ENCODE results near the gene RNLS.
"Not testable (repeated sequence)": the region's sequence is repeated elsewhere in the genome, so short reads cannot be mapped to it uniquely, and the experiment has no call there.

The RNLS gene

DNA sequence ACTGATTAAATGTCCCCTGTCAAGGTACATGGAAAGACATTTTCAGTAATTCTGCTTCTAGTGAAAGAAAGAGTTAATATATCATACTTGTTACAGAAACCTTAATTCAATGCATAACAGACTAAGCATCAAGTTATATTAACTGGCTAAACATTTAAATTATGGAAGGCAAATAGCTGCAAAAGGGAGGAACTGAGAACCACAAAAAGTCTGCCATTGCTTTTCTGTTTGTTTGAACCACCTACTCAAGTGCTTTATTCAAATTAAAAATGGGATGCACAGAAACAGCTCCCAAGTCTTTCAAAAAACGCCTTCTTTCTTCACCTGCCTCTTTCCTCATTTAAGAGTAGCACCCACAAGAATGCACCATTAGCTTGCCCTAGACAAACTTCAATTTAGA is 271.9 kb downstream of the RNLS start:
- in situ Hi-C loops (cut with MboI; ENCODE audit: low sequenced_read_pairs) = no loop called here

DNA sequence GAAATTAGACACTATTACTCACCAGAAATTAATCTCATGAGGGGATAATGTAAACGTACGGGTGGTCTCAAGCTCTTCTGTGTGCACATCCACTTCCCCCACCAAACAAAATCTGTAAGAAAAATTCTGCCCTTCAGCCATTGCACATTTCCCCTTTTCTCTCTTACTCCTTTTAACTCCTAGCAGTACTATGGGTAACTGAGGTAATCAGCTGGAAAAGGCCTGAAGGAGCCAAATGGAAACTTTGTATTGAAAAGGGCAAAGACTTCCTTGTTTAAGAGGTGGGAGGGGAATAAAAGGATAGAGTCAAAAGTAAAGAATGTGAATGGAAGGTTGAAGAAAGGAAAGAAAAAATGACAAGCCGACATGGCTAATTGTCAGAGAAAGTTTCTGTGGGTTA is 273.8 kb downstream of the RNLS start:
- in situ Hi-C loops (cut with MboI; ENCODE audit: low sequenced_read_pairs) = no loop called here

DNA sequence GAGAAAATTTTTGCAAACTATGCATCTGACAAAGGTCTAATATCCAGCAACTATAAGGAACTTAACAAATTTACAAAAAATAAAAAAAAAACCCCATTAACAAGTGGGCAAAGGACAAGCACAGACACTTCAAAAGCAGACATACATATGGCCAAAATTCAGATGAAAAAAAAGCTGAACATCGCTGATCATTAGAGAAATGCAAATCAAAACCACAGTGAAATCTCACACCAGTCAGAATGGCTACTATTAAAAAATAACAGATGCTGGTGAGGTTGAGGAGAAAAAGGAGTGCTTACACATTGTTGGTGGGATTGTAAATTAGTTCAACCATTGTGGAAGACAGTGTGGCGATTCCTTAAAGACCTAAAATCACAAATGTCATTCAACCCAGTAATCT is 274.8 kb downstream of the RNLS start:
- in situ Hi-C loops (cut with MboI; ENCODE audit: low sequenced_read_pairs) = not testable (repeated sequence)

DNA sequence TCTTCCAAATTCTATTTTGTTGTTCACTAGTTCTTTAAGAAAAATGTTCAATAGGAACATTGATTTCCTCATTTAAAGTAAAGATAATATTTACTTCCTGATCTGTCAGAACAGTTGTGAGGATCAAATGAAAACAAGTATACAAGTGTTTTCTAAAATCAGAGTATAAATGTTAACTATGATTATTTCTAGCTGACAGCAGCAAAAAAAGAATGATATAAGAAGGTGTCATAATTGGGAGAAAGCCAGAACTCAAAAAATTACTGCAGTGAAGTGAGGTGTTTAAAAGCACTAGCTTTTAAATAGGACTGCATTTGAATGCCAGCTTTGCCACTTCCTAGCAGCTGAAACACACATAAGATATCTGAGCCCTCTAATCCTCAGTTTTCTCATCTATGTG is 283.3 kb downstream of the RNLS start:
- in situ Hi-C loops (cut with MboI; ENCODE audit: low sequenced_read_pairs) = no loop called here

DNA sequence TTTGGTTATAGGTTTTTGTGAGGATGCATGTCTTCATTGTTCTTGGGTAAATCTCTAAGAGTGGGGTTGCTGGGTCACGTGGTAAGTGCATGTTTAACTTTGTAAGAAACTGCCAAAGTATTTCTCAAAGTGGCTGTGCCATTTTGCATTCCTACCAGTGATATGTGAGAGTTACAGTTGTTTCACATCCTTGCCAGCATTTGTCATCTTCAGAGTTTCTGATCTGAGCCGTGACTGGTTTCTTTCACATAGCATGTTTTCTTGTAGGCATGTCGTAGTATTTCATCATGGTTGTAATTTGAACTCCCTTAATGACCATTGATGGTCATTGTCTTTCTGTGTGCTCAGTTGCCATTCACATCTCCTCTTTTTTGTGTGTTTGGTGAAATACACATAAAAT is 286.0 kb downstream of the RNLS start:
- in situ Hi-C loops (cut with MboI; ENCODE audit: low sequenced_read_pairs) = no loop called here

DNA sequence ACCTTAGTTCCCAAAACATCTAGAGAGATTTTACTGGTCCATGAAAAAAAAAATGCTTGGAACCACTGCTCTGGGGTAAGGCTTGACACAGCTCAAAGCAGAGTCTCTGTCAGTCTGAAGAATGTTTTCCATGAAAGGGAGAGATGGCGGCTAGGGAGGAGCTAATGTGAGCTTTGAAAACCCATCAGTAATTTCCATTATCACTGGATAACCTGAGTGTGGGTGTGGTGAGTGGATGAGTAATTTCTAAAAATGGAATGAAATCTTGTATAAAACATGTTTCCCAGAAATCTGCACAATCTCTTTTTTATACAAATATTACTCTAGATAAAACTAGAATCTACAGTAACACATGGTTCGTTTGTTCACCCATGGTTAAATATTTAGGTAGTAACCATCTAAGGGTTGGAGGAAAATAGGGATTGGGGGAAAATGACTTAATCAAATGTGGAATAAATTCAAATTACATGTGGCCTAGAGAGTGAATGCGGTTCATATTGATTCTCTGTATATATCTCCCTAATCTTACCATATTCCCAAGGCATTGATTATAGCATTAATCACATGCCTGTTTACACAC is 289.4 kb downstream of the RNLS start:
- in situ Hi-C loops (cut with MboI; ENCODE audit: low sequenced_read_pairs) = no loop called here

DNA sequence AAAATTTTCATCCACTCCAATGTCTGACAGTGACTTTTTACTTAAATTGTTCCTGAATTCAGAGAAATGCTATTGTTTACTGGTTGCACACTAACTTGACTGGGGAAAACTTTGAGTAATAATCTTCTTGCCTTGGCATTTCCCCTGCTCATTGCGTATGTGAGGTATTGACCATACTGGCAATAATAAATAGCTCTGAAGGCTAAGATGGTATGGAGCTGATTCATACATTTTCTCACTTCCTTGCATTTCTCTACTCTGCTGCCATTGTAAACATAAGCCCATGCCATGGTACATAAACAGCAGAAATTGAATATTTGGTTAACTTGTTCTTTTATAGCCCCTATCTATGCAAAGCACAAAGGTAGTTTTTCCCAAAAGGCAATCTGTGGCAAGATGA is 290.0 kb downstream of the RNLS start:
- in situ Hi-C loops (cut with MboI; ENCODE audit: low sequenced_read_pairs) = no loop called here

DNA sequence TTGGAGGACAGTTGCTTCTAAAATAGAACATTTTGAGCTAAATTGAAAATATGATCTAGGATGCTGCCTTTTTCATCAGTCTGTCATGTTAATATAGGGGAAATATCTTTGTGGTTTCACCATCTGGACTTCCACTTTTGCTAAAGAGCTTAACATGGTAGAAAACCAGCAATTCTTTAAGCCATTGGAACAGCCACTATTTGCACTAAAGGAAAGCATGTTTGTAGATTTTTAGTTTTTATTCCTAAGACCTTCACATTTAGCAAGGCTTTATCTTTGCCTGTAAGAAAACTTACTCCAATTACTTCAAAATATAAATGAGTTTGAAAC is 291.0 kb downstream of the RNLS start:
- in situ Hi-C loops (cut with MboI; ENCODE audit: low sequenced_read_pairs) = no loop called here

DNA sequence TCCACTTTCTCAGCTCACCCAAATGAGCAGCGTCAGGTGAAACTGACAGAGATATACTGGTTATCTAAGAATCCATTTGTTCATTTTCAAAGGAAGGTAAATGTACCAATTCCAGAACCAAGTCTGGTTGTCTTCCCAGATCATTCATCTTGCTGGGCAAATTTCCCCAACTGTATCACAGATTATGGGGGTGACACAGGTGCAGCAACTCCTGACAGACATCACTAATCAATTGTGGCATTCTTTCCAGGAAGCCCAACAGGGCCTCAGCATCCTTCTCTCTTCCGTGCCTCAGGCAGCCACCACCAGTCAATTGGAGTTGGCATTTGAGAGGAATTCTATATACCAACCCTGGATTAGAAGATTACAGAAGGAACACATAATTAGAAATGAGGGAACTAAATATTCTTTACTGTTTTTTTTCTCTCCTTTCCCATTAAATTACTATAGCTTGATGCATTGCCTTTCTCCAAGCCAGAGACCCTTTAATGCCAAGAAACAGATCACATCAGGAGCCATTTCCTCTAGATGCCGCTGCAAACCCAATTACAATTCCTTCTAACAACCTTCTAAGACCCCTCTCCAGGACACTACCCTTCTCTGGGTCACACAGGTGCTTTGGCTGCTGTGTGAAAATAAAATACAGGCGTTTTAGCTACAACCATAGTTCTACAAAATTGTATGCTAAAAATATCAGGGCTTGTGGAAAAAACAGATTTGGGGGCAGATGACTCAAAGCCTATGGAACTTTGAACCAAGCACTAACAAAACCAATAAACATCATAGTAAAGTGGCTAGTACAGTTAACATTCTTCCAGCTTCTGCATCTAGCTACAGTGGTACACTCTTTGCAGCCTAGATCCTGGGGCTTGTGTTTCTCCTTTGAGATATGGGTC is 291.6 kb downstream of the RNLS start:
- in situ Hi-C loops (cut with MboI; ENCODE audit: low sequenced_read_pairs) = no loop called here

DNA sequence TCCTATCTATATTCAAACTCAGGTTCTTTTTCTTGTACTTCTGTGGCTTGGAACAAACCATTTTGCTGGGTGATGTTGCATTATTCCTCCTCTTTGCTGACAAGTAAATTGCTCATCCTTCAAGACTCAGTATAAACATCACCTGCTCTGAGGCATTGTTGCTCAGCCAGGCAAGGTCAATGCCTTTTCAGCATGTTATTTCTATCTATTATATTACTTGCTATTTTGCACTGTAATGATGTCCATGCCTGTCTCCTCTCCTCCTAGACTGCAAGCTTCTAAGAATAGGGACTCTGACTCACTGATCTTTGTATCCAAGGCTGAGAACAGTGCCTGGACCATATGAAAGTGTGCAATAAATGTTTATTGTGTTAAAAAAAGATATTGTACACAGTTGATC is 293.8 kb downstream of the RNLS start:
- in situ Hi-C loops (cut with MboI; ENCODE audit: low sequenced_read_pairs) = no loop called here

DNA sequence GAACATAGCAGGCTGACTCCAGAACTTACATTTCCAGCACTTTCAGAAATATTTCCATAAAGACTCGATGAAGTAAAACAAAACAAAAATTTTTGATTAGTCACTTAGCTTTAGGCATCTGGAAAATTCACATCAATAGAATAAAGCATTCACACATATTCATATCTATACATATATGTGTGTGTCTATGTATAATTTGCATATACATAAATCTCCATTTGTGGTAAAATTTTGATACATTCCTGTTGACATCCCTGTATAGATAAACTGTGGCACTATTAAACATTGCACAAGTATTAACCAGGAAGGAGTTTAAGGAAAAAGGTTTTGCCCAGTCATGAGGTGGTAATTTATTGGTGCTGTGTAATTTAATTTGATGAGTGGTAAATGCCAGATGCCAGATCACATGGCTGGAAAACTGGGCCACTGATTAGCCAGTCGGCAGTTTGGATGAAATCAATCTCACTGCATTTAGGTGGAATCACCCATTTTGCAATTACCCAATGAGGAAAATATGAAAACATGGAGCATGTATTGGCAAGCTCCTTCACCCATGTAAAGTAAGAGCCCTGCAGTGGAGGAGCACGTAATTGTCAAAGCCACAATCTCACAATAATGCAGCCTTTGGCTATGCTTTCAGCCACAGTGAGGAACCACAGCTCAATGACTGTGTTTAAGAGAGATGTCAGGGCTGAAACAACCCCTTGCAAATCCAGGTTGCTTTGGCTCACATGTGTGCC is 294.6 kb downstream of the RNLS start:
- in situ Hi-C loops (cut with MboI; ENCODE audit: low sequenced_read_pairs) = no loop called here

DNA sequence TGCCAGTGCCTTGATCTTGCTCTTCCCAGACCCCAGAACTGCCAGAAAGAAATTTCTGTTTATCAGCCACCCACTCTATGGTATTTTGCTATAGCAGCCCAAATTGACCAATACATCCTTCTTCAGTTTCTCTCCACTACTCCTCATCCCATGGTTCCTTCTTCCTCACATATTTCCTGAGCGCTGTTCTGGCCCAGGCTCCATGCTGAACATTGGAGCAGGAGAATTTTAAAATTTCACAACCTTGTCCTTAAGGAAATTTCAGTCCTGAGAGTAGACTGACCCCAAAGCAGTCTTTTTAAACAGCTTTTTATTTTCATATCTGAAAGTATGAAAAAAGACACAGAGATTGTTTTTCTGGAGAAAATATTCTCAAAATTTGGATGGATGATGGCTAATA is 297.1 kb downstream of the RNLS start:
- in situ Hi-C loops (cut with MboI; ENCODE audit: low sequenced_read_pairs) = no loop called here

DNA sequence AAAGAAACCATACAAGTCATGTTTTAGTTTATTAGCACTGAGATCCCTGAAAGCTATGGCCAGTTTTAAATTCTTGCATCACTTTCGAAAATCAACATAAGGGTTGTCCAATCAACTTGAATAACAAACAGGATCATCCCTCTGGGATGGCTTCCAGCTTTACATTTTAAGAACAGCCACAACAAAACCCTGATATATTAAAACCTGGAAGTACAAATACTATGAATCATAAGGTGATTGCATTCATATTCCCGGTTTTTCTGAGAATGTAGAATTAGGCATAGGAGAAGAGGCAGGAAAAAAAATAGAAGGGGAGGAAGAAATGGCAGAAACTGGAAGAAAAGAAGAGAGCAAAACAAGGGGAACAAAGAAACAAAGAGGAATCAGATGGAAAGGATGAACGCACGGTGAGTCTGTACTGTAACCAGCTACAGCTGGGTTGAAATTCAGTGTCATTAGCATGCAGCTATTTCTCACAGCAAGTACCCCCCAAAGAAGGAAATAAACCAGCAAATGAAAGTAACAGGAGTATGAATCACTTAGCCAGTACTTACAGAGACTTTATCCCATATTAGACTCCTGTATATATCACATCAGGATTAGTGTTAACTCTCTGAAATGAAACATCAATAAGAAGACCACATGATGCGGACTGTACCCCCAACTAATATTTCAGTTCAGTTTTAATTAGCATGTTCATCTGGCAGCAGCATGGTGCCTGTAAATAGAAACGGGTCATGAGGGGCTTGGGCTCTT is 301.3 kb downstream of the RNLS start:
- in situ Hi-C loops (cut with MboI; ENCODE audit: low sequenced_read_pairs) = no loop called here

DNA sequence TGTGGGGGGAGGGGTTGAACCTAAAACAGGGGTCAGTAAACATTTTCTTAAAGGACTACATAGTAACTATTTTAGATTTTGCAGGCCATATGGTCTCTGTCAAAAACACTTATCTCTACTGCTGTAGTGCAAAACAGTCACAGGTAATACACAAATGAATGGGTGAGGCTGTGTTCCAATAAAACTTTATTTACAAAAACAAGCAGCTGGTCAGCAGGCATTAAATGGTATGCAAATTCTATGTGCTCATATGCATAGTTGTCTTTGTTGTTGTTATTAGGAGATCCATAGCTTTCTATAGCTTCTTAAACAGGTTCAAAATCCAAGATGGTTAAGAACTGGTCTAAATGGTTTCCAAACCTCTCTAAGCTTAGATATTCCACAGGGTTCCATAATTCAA is 302.6 kb downstream of the RNLS start:
- in situ Hi-C loops (cut with MboI; ENCODE audit: low sequenced_read_pairs) = no loop called here

DNA sequence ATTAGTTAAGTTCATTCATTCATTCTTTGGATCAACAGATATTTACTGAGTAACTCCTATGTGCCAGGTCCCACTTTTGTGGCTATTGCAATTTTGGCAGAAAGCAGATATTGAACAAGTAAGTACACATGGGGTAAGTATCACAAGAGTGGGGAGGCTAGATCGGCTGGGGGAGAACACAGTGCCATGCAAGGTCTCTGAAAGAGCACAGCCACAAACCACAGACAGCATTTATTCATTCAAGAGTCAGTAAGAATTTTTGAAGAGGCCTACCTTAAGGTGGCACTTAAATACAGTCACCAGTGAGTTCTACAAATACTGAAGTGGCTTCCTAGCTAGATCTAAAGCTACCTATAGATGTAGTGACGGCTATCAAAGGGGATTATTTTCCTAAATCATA is 304.2 kb downstream of the RNLS start:
- in situ Hi-C loops (cut with MboI; ENCODE audit: low sequenced_read_pairs) = no loop called here

DNA sequence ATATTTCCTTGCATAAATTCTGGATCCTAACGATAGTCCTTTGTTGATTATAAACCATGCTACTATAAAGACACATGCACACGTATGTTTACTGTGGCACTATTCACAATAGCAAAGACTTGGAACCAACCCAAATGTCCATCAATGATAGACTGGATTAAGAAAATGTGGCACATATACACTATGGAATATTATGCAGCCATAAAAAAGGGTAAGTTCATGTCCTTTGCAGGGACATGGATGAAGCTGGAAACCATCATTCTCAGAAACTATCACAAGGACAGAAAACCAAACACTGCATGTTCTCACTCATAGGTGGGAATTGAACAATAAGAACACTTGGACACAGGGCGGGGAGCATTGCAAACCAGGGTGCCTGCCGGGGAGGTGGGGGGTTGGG is 306.2 kb downstream of the RNLS start:
- in situ Hi-C loops (cut with MboI; ENCODE audit: low sequenced_read_pairs) = not testable (repeated sequence)

DNA sequence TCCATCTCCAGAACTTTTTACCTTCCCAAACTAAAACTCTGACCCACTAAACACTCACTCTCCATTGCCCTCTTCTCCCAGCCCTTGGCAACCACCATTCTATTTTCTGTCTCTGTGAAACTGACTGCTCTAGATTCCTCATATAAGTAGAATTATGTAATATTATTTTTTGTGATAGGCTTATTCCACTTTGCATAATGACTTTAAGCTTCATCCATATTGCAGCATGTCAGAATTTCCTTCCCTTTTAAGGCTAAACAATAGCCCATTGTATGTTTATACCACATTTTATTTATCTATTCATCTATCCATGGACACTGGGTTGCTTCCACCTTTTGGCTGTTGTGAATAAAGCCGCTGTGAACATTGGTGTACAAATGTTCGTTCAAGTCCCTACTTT is 308.8 kb downstream of the RNLS start:
- in situ Hi-C loops (cut with MboI; ENCODE audit: low sequenced_read_pairs) = no loop called here

DNA sequence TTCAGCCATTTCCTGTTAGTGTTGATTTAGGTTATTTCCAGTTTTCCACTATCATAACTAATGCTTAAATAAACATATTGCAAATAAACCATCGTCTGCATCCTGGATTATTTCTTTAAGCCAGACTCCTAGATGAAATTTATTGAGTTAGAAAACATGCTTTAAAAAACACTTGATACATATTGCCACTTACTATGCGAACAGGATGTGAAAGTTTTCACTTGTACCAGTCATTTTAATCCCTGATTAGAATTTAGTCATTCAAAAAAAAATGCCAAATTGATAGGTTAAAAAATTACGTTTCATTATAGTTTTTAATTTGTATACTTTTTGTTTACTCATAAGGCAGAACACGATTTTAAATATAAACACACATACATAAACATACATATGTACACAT is 309.6 kb downstream of the RNLS start:
- in situ Hi-C loops (cut with MboI; ENCODE audit: low sequenced_read_pairs) = no loop called here

DNA sequence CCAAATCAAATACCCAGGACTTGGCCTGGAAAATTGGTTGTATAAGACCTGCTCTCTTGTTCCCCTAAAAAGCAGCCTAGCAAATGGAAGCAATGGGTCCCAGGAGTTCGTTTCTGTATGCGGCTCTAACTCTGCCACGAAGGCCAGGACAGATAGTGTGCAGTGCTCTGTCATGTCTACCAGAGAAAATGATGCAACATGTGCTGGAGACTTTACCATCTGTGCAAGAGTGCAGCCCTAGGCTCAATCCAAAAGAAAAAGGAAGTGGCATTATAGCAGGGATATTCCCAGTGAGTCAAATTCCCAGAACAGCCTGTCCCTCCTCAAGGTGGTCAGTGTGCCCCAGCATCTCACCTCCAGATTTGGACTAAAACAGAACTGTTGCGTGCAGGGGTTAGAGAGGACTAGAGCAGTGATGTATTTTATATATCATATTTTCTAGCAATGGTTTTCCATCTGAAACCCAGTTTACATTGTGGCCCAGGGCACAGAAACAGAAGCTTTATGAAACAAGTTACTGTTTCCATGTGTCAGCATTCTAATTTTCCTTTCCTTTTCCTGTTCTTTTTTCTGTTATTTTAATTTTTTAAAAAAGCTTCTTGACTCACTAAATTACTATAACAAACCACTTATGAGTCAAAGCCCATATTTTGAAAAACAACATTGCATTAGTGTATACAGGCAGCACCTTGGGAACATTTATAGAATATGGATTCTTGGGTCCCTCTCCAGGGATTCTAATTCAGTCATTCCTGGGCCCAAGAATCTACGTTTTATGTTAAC is 311.2 kb downstream of the RNLS start:
- in situ Hi-C loops (cut with MboI; ENCODE audit: low sequenced_read_pairs) = no loop called here

DNA sequence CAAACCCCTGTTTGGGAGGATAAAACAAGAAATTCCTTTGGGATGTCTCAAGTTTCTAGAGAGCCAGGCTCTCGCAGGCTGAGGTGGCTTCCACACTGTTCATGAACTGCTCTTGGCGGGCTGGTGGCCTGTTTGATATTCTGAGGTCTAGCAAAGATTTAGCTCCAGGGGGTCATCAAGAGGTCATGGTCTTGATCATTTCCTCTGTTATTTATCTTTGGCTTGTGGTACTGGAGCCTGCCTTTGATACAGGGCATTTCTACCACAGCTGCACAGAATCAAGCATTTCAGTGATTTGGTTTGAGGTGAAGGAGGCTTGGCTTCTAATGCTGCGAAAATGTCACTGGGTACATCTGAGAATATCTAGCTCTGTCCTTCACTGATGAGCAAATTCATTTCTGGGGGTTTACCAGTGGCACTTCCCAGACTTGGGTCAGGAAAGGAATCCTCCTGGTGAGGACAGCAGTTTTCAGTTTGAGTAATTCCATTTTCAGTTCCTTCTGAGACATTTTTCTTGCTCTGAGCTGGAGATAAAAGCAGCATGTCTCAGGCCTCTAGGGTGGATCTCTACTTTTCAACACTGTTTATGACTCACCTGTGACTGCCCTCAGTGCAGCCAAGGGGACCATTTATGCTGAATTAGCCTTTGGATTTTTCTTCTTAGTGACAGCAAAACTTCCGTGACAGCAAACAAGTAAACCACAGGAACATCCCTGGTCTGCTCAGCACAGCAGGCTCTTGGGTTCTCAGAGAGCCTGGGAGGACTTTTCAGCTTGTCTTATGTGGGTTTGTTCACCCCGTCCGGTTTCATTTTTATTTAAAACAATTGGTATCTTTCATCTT is 312.0 kb downstream of the RNLS start:
- in situ Hi-C loops (cut with MboI; ENCODE audit: low sequenced_read_pairs) = no loop called here

Measured in hTERT RPE-1 (cell line).